ENCODE data around the gene ESPNL. TPM values are rescaled to one million over a fixed set of nuclear protein-coding genes. Genes with fewer than 3 reads are reported as not detected.

Gene ESPNL
- total RNA-seq, 2 experiments from 2014 or later, result 0.11 to 0.27 TPM

DNA sequence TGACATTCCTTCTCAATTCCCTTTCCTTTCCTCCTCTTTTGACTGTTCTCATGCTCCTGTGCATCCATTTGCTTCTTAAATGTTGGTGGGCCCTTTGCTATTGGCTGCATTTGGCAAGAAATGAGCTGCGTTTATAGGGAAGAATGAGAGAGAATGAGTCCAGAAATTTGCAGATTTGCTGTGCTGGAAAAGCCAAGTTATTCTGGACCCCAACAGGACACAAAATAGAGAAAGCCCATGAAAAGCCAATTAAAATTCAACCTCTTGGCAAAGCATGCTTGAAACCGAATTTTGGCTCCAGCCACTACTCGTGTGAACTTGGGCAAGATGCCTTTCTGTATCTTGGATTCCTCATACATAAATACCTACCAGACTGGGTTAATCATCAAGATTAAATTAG is 40.6 kb upstream of the ESPNL start:
- ChIA-PET POLR2A (interaction anchor here (0.6 kb wide), 1 partner anchor 373 kb away, joined by 4 read pairs; no protein-coding TSS in a partner anchor), CTCF (no interaction called here)
- TF ChIP-seq, protein P1, sequence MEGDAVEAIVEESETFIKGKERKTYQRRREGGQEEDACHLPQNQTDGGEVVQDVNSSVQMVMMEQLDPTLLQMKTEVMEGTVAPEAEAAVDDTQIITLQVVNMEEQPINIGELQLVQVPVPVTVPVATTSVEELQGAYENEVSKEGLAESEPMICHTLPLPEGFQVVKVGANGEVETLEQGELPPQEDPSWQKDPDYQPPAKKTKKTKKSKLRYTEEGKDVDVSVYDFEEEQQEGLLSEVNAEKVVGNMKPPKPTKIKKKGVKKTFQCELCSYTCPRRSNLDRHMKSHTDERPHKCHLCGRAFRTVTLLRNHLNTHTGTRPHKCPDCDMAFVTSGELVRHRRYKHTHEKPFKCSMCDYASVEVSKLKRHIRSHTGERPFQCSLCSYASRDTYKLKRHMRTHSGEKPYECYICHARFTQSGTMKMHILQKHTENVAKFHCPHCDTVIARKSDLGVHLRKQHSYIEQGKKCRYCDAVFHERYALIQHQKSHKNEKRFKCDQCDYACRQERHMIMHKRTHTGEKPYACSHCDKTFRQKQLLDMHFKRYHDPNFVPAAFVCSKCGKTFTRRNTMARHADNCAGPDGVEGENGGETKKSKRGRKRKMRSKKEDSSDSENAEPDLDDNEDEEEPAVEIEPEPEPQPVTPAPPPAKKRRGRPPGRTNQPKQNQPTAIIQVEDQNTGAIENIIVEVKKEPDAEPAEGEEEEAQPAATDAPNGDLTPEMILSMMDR (IDR thresholded peaks at IDR 0.05), result no peak
- Mint-ChIP-seq H3K27me3 (peaks cover 16% of the 10 kb centered on the region), H3K4me3 (peak overlapping the region; percentile 81), H3K27ac (peak overlapping the region; percentile 86), H3K4me1 (ENCODE audit: low read depth) (peaks cover 39% of the 10 kb centered on the region), H3K36me3 (ENCODE audit: low read depth) (peaks cover 37% of the 10 kb centered on the region), H3K9me3 (no peaks in the 10 kb centered on the region)
- DNase-seq (no peak), ATAC-seq (no peak)
- intact Hi-C loops (cut with micrococcal nuclease), result no loop called here

GRCh38 chr2:238060096-238060541 is 40.0 kb upstream of the ESPNL start:
- peaks cover 16% of the 10 kb centered on the region for H3K27me3 Mint-ChIP-seq
- H3K36me3 Mint-ChIP-seq (ENCODE audit: low read depth), result peaks cover 42% of the 10 kb centered on the region
- peak overlapping the region; percentile 81 for H3K4me3 Mint-ChIP-seq
- peaks cover 2% of the 10 kb centered on the region for H3K9me3 Mint-ChIP-seq
- peaks cover 44% of the 10 kb centered on the region for H3K4me1 Mint-ChIP-seq (ENCODE audit: low read depth)
- TF ChIP-seq, protein P1 (IDR thresholded peaks at IDR 0.05), result no peak
- CTCF ChIA-PET, result no interaction called here
- no peak for DNase-seq
- peak overlapping the region; percentile 86 for H3K27ac Mint-ChIP-seq
- intact Hi-C loops (cut with micrococcal nuclease), result no loop called here
- no peak for ATAC-seq
- POLR2A ChIA-PET, result interaction anchor here (0.6 to 2.0 kb wide), 3 partner anchors 28 to 374 kb away, joined by 4 to 5 read pairs (median 5); no protein-coding TSS in a partner anchor

GRCh38 chr2:238060542-238061314 is 39.4 kb upstream of the ESPNL start, which contains the start of gene SCLY:
TSS of gene SCLY (plus strand) at chr2:238061001. CDS start at chr2:238061055, 54 bp downstream.
- Mint-ChIP-seq H3K4me3 (peak within 1 kb of the TSS; percentile 81), H3K4me1 (ENCODE audit: low read depth) (peaks cover 46% of the 10 kb centered on the region), H3K27ac (peak within 1 kb of the TSS; percentile 88), H3K27me3 (peaks cover 14% of the 10 kb centered on the region), H3K9me3 (peaks cover 2% of the 10 kb centered on the region), H3K36me3 (ENCODE audit: low read depth) (peaks cover 47% of the 10 kb centered on the region)
- TF ChIP-seq, protein P1 (IDR thresholded peaks at IDR 0.05), result no peak
- POLR2A ChIA-PET, result interaction anchor here (0.9 to 2.0 kb wide), 3 partner anchors 27 to 81 kb away, joined by 3 to 5 read pairs (median 5); no protein-coding TSS in a partner anchor
- intact Hi-C loops (cut with micrococcal nuclease), result no loop called here
- CTCF ChIA-PET, result no interaction called here
- ATAC-seq (peak; percentile 98), DNase-seq (peak; percentile 96)

- TF ChIP-seq, protein P1 (IDR thresholded peaks at IDR 0.05), result no peak
- Mint-ChIP-seq H3K9me3 (peaks cover 9% of the 10 kb centered on the region), H3K4me1 (ENCODE audit: low read depth) (peaks cover 54% of the 10 kb centered on the region), H3K27me3 (peaks cover 7% of the 10 kb centered on the region), H3K27ac (peak overlapping the region; percentile 88), H3K4me3 (peak overlapping the region; percentile 81), H3K36me3 (ENCODE audit: low read depth) (peaks cover 56% of the 10 kb centered on the region)
- ChIA-PET POLR2A (interaction anchor here (0.6 to 2.0 kb wide), 4 partner anchors 27 to 81 kb away, joined by 3 to 5 read pairs (median 4); no protein-coding TSS in a partner anchor), CTCF (interaction anchor here (0.9 to 1.3 kb wide), 3 partner anchors 92 to 369 kb away, joined by 3 to 4 read pairs (median 3); no protein-coding TSS in a partner anchor)
- intact Hi-C loops (cut with micrococcal nuclease), result no loop called here
- ATAC-seq (peak; percentile 5), DNase-seq (peak; percentile 47)
Observed at GRCh38 chr2:238061315-238062202, 38.6 kb upstream of the ESPNL start.
